Activated naive CD4-positive, alpha-beta T cell treated with anti-CD3 and anti-CD28 coated beads, Interleukin-2, amount 50 U/mL, for 24 hours (primary cell): ENCODE measurements around the gene RAPGEF2.

ENCODE experiments used
- H3K27ac Mint-ChIP-seq: one replicate; pipeline ENCODE4 v1.8.0; 2021; ENCODE audit warnings: mild to moderate bottlenecking, mixed read lengths
- H3K27me3 Mint-ChIP-seq: one replicate; pipeline ENCODE4 v1.8.0; 2021; ENCODE audit warnings: mixed read lengths
- H3K36me3 Mint-ChIP-seq: one replicate; pipeline ENCODE4 v1.8.0; 2021; ENCODE audit warnings: mixed read lengths
- H3K4me1 Mint-ChIP-seq: one replicate; pipeline ENCODE4 v1.8.0; 2021; ENCODE audit warnings: mixed read lengths
- H3K4me3 Mint-ChIP-seq: one replicate; pipeline ENCODE4 v1.8.0; 2021; ENCODE audit warnings: mild to moderate bottlenecking, mixed read lengths
- H3K9me3 Mint-ChIP-seq: one replicate; pipeline ENCODE4 v1.8.0; 2021; ENCODE audit warnings: mixed read lengths

Gene RAPGEF2

DNA sequence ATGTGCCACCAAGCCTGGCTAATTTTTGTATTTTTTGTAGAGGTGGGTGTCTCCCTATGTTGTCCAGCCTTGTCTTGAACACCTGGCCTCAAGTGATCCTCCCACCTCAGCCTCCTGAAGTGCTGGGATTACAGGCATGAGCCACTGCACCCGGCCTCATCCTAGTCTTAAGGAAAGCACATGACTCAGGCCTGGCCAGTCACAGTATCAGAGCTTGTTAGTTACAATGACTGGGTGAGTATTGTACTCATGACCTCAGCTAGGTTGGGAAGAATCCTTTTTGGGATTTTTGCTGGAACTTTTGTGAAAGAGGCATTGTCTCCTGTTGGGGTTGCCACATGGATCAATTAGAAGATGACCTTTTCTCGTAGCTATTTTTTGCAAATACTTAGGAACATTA is 292.8 kb downstream of the RAPGEF2 start:
- peaks cover 2% of the 10 kb centered on the region for H3K36me3 Mint-ChIP-seq
- no peak overlapping the region for H3K27ac Mint-ChIP-seq
- H3K4me3 Mint-ChIP-seq = no peak overlapping the region

DNA sequence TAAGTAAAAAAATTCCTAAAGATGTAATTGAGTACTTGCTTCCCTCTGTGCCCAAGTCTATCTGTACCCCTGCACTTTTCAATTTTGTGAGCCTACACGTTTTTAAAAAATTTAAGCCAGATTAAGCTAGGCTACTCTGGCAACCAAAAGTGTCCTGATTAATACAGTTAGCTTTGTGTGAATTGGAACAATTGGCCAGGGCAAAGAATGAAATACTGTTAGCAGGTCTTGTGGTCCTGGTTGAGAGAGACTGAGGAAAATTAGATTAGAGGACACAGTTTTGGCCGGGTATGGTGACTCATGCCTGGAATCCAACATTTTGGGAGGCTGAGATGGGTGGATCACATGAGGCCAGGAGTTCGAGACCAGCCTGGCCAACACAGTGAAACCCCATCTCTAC is 293.3 kb downstream of the RAPGEF2 start:
- H3K4me1 Mint-ChIP-seq = no peaks in the 10 kb centered on the region

More for the DNA sequence above, 292.8 kb downstream of the RAPGEF2 start:
- no peaks in the 10 kb centered on the region for H3K9me3 Mint-ChIP-seq
- peaks cover 14% of the 10 kb centered on the region for H3K27me3 Mint-ChIP-seq
- H3K4me1 Mint-ChIP-seq = no peaks in the 10 kb centered on the region

DNA sequence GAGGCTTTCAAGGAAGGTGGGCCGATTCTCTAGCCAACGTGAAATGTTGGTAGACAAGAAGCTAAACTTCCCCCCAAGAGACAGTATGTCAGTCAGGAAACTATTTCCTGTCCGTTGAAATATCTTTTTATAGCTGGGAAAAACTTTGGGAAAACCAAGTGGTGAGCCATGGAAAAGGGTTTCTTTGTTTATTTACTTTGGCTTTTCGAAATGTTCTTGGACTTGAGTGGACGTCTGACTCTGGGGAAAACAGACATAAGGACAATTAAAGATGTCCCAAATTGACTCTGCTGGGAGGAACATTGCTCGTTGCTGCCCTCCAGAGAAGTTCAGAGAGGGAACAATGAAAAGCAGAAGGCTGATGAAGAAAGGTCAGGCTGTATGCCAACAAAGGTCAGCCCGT is 295.4 kb downstream of the RAPGEF2 start:
- no peaks in the 10 kb centered on the region for H3K9me3 Mint-ChIP-seq
- no peaks in the 10 kb centered on the region for H3K4me1 Mint-ChIP-seq
- peaks cover 12% of the 10 kb centered on the region for H3K27me3 Mint-ChIP-seq
- no peak overlapping the region for H3K27ac Mint-ChIP-seq
- no peak overlapping the region for H3K4me3 Mint-ChIP-seq
- no peaks in the 10 kb centered on the region for H3K36me3 Mint-ChIP-seq

More for the DNA sequence above, 293.3 kb downstream of the RAPGEF2 start:
- Mint-ChIP-seq H3K27me3 (peaks cover 12% of the 10 kb centered on the region), H3K9me3 (no peaks in the 10 kb centered on the region), H3K36me3 (peaks cover 2% of the 10 kb centered on the region), H3K27ac (no peak overlapping the region), H3K4me3 (no peak overlapping the region)

DNA sequence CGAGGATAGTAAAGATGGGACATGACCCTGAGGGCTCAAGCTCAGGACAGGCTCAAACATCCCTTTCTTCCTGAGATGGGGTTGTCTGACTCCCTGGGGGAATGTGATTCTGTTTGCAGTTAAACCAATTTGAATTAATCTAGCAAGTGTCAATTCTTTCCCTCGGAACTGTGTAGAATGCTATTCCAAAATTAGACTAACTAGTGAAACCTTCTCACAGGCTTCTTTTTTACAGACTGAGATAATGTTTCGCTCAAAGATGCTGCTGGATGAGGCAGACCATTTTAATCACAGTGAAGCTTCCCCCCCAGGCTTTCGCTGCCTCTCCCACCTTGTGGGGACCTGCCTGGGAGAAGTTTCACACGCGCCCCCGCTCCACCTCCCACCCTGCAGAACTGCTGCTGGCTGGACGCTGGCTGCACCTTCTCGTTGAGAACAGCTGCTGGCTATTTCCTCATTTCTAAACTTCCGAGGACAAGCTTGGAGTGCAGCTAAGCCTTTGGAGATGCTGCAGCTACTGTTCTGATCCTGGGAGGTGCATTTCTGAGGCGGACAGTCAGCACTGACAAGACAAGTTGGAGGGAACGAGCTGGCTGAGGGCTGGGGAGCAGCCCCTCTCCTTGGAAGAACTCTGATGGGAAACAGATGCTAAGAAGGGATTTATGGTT is 297.8 kb downstream of the RAPGEF2 start:
- Mint-ChIP-seq H3K4me1 (no peaks in the 10 kb centered on the region), H3K4me3 (no peak overlapping the region), H3K9me3 (no peaks in the 10 kb centered on the region), H3K27ac (no peak overlapping the region), H3K36me3 (no peaks in the 10 kb centered on the region), H3K27me3 (peaks cover 12% of the 10 kb centered on the region)

DNA sequence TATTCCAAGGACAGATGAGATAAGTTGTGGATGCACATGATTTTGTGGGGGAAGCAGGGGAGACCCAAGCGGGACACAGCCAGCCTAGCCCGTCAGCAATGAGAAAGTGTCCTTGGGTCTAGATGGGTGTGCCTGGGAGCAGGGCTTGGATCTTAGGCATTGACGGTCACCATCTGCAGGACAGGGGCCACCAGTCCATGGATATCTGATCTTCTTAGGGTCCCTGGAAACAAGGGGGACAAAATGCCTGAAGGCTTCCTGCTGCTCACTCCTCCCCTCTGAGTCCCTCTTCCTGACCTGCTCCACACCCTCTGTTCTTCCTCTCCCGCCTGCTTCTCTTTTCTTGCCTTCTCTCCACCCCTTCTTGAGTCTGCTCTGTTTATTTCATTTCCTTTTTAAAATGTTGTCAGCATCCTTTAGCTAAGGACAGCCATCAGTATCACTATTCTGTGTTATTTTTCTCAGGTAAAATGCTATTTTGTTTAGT is 298.4 kb downstream of the RAPGEF2 start:
- no peaks in the 10 kb centered on the region for H3K4me1 Mint-ChIP-seq
- H3K27me3 Mint-ChIP-seq = peaks cover 12% of the 10 kb centered on the region
- no peak overlapping the region for H3K4me3 Mint-ChIP-seq
- H3K27ac Mint-ChIP-seq = no peak overlapping the region
- no peaks in the 10 kb centered on the region for H3K36me3 Mint-ChIP-seq
- H3K9me3 Mint-ChIP-seq = no peaks in the 10 kb centered on the region

DNA sequence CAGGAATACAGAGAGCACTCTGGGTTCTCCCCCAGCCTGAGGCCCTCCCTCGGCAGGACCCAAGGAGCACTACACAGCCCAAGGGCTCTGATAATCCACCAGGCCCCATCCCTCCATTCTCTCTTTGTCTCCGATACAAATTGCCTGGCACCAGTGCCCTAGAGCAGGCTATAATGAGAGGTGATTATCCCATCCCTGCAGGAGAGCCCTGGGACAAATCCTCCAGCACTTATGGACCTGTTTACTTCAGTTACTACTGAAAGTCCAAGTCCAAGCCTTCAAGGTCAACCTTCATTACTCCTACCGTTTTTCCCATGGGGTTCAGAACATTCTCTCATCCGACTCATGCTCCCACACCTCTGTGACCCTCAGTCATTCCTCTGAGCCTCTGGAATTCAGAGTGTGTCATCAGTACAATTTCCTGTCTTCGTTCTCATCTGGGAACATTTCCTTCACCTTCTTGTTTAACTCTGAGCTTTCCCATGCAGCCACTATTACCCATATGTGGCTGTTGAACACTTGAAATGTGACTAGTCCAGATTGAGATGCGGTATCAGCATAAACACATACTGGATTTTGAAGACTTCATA is 299.0 kb downstream of the RAPGEF2 start:
- no peaks in the 10 kb centered on the region for H3K4me1 Mint-ChIP-seq
- no peak overlapping the region for H3K4me3 Mint-ChIP-seq
- H3K27ac Mint-ChIP-seq = no peak overlapping the region
- no peaks in the 10 kb centered on the region for H3K36me3 Mint-ChIP-seq
- H3K27me3 Mint-ChIP-seq = peaks cover 12% of the 10 kb centered on the region
- no peaks in the 10 kb centered on the region for H3K9me3 Mint-ChIP-seq
